NCI-H2107 treated with DMSO at 0.1 percent for 48 hours (cell line): ENCODE measurements around the gene ST7L.
"Not testable (repeated sequence)": the region's sequence is repeated elsewhere in the genome, so short reads cannot be mapped to it uniquely, and the experiment has no call there.

ENCODE experiments used
- DNase-seq: peaks from one replicate; lab custom pipeline; 2025; ENCODE audit not compliant: unreplicated experiment; lab: John Stamatoyannopoulos, UW

ST7L gene

GRCh38 chr1:112501810-112502641 is 116.9 kb downstream of the ST7L start:
- peak; percentile 51 for DNase-seq

- DNase-seq, result no peak
These were observed 122.7 kb downstream of the ST7L start for GRCh38 chr1:112496290-112496689.

GRCh38 chr1:112493351-112493750 is 125.6 kb downstream of the ST7L start:
- DNase-seq, result no peak

- no peak for DNase-seq
These were observed 126.9 kb downstream of the ST7L start for GRCh38 chr1:112492076-112492475.

- no peak for DNase-seq
These were observed 130.8 kb downstream of the ST7L start for GRCh38 chr1:112488141-112488540.

GRCh38 chr1:112487686-112488085 is 131.3 kb downstream of the ST7L start:
- DNase-seq, result not testable (repeated sequence)

- not testable (repeated sequence) for DNase-seq
These were observed 132.9 kb downstream of the ST7L start for GRCh38 chr1:112486063-112486462.

GRCh38 chr1:112478314-112478713 is 140.6 kb downstream of the ST7L start:
- DNase-seq, result no peak

- DNase-seq, result no peak
These were observed 141.4 kb downstream of the ST7L start for GRCh38 chr1:112477550-112477949.
